ENCODE data around the gene PRSS57.

GRCh38 chr19:677201-677600, 18.1 kb downstream of the PRSS57 start:
- TF ChIP-seq BACH1 (IDR thresholded peaks at IDR 0.05; ENCODE audit: low read length) = no peak
- no peak for TF ChIP-seq CTCF (IDR thresholded peaks at IDR 0.05; ENCODE audit: control extremely low read depth in 1 of 3, insufficient read depth in 1 of 3, low read depth in 1 of 3, low read length in 3 of 3)
- no peak for TF ChIP-seq ZNF274 (IDR thresholded peaks at IDR 0.05; ENCODE audit: borderline replicate concordance, extremely low read depth, low read length)
- TF ChIP-seq SP2 (IDR thresholded peaks at IDR 0.05; ENCODE audit: low read length) = no peak
- no peak for TF ChIP-seq TAF1 (IDR thresholded peaks at IDR 0.05; ENCODE audit: low read depth, low read length)
- TF ChIP-seq USF2 (IDR thresholded peaks at IDR 0.05; ENCODE audit: low read length) = no peak
- TF ChIP-seq POLR2A (IDR thresholded peaks at IDR 0.05; ENCODE audit: control extremely low read depth in 1 of 2, low read depth in 2 of 2, low read length in 2 of 2) = no peak
- no peak for TF ChIP-seq CBX5 (IDR thresholded peaks at IDR 0.05; ENCODE audit: low read depth, low read length)
- no peak for TF ChIP-seq JUND (IDR thresholded peaks at IDR 0.05; ENCODE audit: low read length)
- no peak for TF ChIP-seq TCF12 (IDR thresholded peaks at IDR 0.05; ENCODE audit: low read depth, low read length)

Data from H1 (cell line).